HK-2 (cell line): ENCODE measurements around the gene AKAP6.

Experiments used
- DNase-seq: peaks from one replicate; pipeline ENCODE4 v3.0.0-alpha.2; 2018; ENCODE audit not compliant: unreplicated experiment

AKAP6 gene

DNA sequence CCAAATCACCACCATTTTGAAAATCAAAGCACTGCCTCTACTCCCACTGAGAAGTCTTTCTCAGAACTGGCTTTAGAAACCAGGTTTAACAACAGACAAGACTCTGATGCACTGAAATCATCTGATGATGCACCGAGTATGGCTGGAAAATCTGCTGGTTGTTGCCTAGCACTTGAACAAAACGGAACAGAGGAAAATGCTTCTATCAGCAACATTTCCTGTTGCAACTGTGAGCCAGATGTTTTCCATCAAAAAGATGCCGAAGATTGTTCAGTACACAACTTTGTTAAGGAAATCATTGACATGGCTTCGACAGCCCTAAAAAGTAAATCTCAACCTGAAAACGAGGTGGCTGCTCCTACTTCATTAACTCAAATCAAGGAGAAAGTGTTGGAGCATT lies 494.6 kb downstream of the AKAP6 start:
- DNase-seq, result no peak

DNA sequence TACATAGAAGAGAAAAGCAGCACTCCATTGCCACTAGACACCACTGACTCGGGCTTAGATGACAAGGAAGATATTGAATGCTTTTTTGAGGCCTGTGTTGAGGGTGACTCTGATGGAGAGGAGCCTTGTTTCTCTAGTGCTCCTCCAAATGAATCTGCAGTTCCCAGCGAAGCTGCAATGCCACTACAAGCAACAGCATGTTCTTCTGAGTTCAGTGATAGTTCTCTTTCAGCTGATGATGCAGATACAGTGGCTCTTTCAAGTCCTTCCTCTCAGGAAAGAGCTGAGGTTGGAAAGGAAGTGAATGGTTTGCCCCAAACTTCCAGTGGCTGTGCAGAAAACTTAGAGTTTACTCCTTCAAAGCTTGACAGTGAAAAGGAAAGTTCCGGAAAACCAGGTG lies 495.1 kb downstream of the AKAP6 start:
- no peak for DNase-seq

DNA sequence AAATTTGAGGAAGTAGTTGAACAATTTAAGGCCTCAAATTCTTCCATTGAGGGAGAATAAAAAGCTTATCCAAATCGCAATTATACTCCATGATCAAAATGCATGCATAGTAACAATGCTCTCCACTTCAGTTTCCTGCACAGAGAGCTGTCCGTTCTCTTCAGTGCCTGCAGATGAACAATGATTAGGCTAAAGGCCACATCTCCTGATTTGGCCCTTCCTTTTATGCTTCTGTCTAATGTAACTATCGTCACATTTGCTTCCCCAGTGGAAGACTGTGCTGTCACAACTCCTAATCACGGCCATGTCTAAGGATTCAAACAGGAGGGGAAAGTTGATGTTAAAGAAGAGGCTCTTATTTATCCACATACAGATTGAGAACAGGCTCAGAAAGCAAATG lies 496.0 kb downstream of the AKAP6 start:
- no peak for DNase-seq

DNA sequence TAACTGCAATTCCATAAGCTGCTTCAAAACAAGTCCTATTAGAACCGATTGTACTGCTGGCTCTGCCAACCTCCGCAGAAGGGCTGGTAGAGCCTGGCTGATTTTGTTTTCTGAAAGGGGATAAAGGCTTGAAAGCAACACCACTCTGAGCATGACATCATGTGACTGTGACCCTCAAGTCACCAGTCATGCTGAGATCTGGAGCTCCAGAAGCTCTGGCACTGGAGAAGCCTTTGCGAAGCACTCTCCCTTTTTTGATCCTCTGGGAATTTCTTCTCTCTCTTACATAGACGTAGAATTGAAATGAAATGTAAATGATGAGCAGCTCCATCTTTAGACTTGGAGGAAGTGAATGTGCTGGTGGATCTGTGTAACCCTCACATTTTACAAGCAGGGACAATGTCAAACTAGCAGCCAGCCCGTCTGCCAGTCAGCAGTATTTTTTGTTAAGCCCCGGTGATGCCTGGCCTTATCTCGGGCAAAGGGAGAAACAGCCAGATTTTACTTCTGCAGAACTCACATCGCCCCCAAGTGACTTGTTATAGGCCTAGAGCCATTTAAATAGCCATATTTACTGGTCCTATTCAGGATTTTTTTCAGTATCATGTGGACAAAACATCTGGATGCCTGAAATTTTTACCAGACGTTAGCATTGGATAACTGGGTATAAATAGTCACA lies 497.4 kb downstream of the AKAP6 start:
- DNase-seq, result no peak

DNA sequence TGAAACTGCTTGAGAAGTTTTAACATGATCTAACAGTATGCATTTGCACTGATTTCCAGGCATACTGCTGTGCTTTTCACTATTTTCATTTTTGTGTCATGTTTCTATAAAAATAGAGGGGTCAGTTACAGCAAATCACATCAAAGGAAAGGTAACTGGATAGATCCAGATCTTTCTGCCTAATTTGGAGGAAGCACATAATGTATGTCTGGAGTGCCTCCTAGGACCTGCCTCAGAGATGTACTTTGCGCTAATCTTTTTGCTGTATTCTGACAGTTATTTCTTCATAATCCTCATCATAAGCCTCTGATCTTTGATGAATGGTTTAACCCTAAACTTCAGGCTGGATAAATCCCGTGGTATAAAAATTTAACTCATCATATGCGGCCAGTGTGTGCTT lies 498.4 kb downstream of the AKAP6 start:
- DNase-seq, result no peak

DNA sequence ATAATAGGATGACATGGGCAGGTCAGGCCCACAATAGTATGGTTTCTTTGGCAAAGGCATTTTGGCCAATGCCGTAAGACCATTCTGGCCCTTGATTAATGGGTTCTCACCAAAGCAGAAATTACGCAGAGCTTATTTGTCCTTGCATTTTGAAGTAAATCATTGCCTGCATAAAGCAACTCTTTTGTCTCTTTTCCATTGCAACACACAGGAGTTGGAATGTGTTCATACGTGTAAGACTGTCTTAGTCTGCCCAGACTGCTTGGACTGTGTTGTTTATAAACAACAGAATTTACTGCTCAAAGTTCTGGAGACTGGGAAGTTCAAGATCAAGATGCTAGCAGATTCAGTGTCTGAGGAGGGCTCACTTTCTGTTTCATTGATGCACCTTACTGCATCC lies 506.8 kb downstream of the AKAP6 start:
- DNase-seq, result no peak

DNA sequence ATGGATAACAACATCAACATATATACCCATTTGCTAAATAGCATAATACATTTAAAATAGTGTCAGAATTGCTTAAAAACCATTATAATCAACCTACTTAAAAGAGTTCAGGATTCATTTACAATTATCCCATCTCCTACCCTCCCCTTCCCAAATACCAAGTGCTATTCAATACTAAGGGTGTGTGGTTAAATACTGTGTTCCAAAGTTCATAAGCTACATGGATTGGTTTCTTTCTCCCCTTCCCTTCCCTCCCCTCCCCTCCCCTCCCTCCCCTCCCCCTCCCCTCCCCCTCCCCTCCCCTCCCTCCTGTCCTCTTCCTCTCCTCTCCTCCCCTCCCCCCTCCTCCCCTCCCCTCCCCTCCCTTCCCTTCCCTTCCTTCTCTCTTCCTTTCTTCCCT lies 512.6 kb downstream of the AKAP6 start:
- no peak for DNase-seq

DNA sequence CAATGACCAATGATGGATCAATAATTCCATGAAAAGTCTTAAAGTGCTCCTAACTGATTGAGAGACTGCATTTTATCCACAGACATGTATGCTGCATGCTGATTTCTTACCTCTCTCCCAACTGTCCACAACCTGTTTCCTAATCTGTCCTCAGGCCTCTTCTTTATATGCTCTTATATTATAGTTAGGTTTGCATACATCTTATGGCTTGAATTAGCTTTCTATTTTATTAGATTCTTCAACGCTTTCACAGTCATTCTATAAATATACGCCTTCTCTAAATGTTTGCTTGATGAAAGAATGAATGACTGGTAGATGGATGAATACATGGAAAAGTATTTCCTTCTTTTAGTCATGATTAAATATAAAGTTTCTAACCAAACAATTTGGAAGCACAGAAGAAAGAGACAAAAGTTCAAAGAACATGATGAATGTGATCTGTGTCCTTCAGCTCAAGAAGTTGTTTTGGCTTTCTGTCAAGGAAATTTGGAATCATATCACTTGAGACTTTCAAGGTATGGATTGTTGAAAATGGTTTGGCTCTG lies 517.8 kb downstream of the AKAP6 start:
- DNase-seq, result no peak

DNA sequence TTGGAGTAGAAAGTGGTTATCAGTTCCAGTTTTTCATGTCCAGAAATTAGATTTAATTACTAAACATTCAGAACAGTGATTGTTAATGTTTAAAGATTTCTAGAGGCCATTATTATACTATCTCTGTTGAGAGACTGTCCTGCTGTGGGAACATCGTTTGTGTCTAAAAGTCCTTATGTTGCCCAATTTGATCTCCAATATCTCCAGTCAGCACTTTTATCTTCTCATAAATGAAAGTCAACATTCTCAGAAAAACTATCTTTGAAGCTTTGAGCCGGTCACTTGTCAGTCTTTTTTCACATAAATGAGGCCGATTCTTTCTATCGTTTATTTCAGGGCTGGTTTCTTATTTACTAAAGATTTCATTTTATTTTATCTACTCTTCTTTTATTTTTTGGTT lies 518.8 kb downstream of the AKAP6 start:
- no peak for DNase-seq

DNA sequence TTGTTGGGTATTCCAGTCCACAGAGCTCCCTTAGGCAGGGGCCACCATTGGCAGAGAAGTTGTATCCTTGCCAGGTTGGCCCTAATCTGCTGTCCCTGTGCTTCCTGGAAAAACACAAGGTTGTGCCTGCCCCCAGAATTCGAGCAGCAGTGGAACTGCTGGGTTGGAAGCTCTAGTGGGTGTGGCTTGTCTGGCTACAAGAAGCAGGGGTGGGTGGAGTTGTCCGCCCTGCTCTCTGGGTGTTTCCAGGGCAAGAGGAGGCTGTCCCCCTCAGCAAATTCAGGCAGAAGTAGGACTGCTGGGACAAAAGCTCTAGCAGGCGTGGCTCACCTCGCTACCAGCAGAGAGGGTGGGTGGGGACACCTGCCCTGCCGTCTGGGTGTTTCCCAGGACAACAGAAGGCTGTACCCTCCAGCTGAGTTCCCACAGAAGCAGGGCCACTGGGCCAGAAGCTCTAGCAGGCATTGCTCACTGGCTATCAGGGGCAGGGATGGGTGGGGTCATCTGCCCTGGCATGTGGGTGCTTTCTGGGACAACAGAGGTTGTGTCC lies 536.8 kb downstream of the AKAP6 start:
- DNase-seq, result no peak

DNA sequence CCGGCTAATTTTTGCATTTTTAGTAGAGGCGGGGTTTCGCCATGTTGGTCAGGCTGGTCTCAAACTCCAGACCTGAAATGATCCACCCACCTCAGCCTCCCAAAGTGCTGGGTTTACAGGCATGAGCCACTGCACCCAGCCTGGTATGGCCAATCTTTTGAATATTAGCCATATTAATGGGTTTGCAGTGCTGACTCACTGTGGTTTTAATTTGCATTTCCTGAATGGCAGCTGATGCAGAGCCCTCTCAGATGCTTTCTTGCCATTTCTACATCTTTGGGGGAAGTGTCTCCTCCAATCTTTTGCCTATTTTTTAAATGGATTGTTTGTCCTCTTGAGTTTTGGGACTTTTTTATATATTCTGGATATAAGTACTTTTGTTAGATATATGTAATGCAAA lies 554.1 kb downstream of the AKAP6 start:
- no peak for DNase-seq
